GM10248 (cell line): ENCODE results near the gene CTNS.

Experiments
- CTCF ChIA-PET: fragments of 300-600 bp; sonication (Branson Sonifier 250); formaldehyde crosslinking; extraction: SDS; loops from one replicate; lab custom pipeline; 2021; ENCODE audit warnings: antibody characterized with exemption; lab: Yijun Ruan, JAX
- POLR2A ChIA-PET: fragments of 350-650 bp; sonication (Branson Sonifier 250); formaldehyde crosslinking; extraction: SDS; loops from one replicate; lab custom pipeline; 2020; ENCODE audit warnings: antibody characterized with exemption; lab: Yijun Ruan, JAX
- DNase-seq: peaks from one replicate; pipeline ENCODE4 v3.0.0; 2012; ENCODE audit errors: extremely low spot score
- TF ChIP-seq, protein P1 (sequence below): IDR thresholded peaks from 2 replicates; pipeline ENCODE4 v1.5.1; 2012; ENCODE audit warnings: mild to moderate bottlenecking, low read depth; ENCODE audit errors: extremely low read depth, missing control alignments, control extremely low read depth

Gene CTNS

GRCh38 chr17:3663102-3664011 is 26.8 kb downstream of the CTNS start:
- POLR2A ChIA-PET, result no interaction called here
- DNase-seq, result no peak
- TF ChIP-seq, protein P1, sequence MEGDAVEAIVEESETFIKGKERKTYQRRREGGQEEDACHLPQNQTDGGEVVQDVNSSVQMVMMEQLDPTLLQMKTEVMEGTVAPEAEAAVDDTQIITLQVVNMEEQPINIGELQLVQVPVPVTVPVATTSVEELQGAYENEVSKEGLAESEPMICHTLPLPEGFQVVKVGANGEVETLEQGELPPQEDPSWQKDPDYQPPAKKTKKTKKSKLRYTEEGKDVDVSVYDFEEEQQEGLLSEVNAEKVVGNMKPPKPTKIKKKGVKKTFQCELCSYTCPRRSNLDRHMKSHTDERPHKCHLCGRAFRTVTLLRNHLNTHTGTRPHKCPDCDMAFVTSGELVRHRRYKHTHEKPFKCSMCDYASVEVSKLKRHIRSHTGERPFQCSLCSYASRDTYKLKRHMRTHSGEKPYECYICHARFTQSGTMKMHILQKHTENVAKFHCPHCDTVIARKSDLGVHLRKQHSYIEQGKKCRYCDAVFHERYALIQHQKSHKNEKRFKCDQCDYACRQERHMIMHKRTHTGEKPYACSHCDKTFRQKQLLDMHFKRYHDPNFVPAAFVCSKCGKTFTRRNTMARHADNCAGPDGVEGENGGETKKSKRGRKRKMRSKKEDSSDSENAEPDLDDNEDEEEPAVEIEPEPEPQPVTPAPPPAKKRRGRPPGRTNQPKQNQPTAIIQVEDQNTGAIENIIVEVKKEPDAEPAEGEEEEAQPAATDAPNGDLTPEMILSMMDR, result no peak
- CTCF ChIA-PET, result interaction anchor here (1.0 to 1.4 kb wide), 4 partner anchors 14 to 165 kb away, joined by 3 read pairs; no protein-coding TSS in a partner anchor

- TF ChIP-seq, protein P1, result no peak
- no peak for DNase-seq
- ChIA-PET CTCF (no interaction called here), POLR2A (no interaction called here)
Measured at GRCh38 chr17:3665834-3666233, 29.3 kb downstream of the CTNS start.

GRCh38 chr17:3666516-3666915 is 30.0 kb downstream of the CTNS start:
- DNase-seq, result no peak
- CTCF ChIA-PET, result interaction anchor here (1.1 kb wide), 2 partner anchors 16 to 28 kb away, joined by 3 to 4 read pairs; no protein-coding TSS in a partner anchor
- TF ChIP-seq, protein P1, result no peak
- POLR2A ChIA-PET, result interaction anchor here (0.6 kb wide), 1 partner anchor 29 kb away, joined by 3 read pairs; no protein-coding TSS in a partner anchor

GRCh38 chr17:3667366-3668278 is 31.1 kb downstream of the CTNS start:
- DNase-seq, result no peak
- ChIA-PET POLR2A (no interaction called here), CTCF (interaction anchor here (0.9 to 2.5 kb wide), 6 partner anchors 15 to 179 kb away, joined by 3 to 5 read pairs (median 3); partner anchors contain the start of genes CTNS, NCBP3 and SHPK)
- TF ChIP-seq, protein P1, result no peak

GRCh38 chr17:3668279-3669084 is 31.9 kb downstream of the CTNS start, which contains the start of the genes EMC6 and TAX1BP3:
Gene EMC6, plus strand, starts transcription at chr17:3668812. Its CDS starts 335 bp downstream, at chr17:3669147.
Gene TAX1BP3, minus strand, starts transcription at chr17:3668578. Its CDS starts 52 bp downstream, at chr17:3668526.
- ChIA-PET POLR2A (no interaction called here), CTCF (interaction anchor here (0.9 to 2.5 kb wide), 4 partner anchors 22 to 178 kb away, joined by 3 to 5 read pairs (median 3); partner anchors contain the start of genes CTNS, NCBP3 and SHPK)
- TF ChIP-seq, protein P1, result no peak
- DNase-seq, result peak; percentile 100
